Activated T-helper 1 cell treated with anti-CD3 and anti-CD28 coated beads, Interleukin-12 subunit alpha, Interleukin-12 subunit beta, Interleukin-2, Interleukin-4 antibody, amounts not matched to agents 30 ng/mL and 10 ng/mL and 1 ng/mL, durations not matched to agents 14 hours and 24 hours and 36 hours (primary cell): ENCODE data around the gene FGF10. TPM values are rescaled to one million over a fixed set of nuclear protein-coding genes. Genes with fewer than 3 reads are reported as not detected.
A peak's percentile ranks its signal among the peaks of the same experiment; 100 is the strongest.

ENCODE experiments used
- DNase-seq: peaks from one replicate; pipeline ENCODE4 v3.0.0; 2021; ENCODE audit warnings: low spot score
- H3K27ac Mint-ChIP-seq: one replicate; pipeline ENCODE4 v1.8.0; 2021; ENCODE audit warnings: mild to moderate bottlenecking, mixed read lengths
- H3K27me3 Mint-ChIP-seq: one replicate; pipeline ENCODE4 v1.8.0; 2022; ENCODE audit warnings: mild to moderate bottlenecking, moderate library complexity, mixed read lengths; ENCODE audit not compliant: insufficient read depth
- H3K36me3 Mint-ChIP-seq: one replicate; pipeline ENCODE4 v1.8.0; 2021; ENCODE audit warnings: low read depth, mixed read lengths
- H3K4me1 Mint-ChIP-seq: one replicate; pipeline ENCODE4 v1.8.0; 2021; ENCODE audit warnings: low read depth, mixed read lengths
- H3K4me3 Mint-ChIP-seq: one replicate; pipeline ENCODE4 v1.8.0; 2021; ENCODE audit warnings: mild to moderate bottlenecking, moderate library complexity, mixed read lengths
- H3K9me3 Mint-ChIP-seq: one replicate; pipeline ENCODE4 v1.8.0; 2021; ENCODE audit warnings: mixed read lengths
- intact Hi-C: fragments of 100-400 bp; cut with micrococcal nuclease; formaldehyde crosslinking; loops from one replicate; pipeline ENCODE4 v1.15.1; 2024
- total RNA-seq: library from RNA; stranded (reverse); gene quantifications from 2 replicates; pipeline ENCODE4 v1.2.3, GENCODE V29; 2022

Gene FGF10
- not detected in 2 replicates for total RNA-seq

- no peak within 1 kb of the TSS for H3K4me3 Mint-ChIP-seq
- peaks cover 46% of the 10 kb centered on the region for H3K27me3 Mint-ChIP-seq
- H3K4me1 Mint-ChIP-seq: peaks cover 9% of the 10 kb centered on the region
- intact Hi-C loops: no loop called here
- no peaks in the 10 kb centered on the region for H3K9me3 Mint-ChIP-seq
- DNase-seq: no peak
- H3K27ac Mint-ChIP-seq: no peak within 1 kb of the TSS
- no peaks in the 10 kb centered on the region for H3K36me3 Mint-ChIP-seq
These were observed at the start of gene FGF10 for GRCh38 chr5:44389090-44389822. Gene FGF10 (minus strand): TSS chr5:44389420. CDS start chr5:44388682, 738 bp downstream.

GRCh38 chr5:44426944-44427343 is 37.7 kb upstream of the FGF10 start:
- no peaks in the 10 kb centered on the region for H3K4me1 Mint-ChIP-seq
- H3K36me3 Mint-ChIP-seq: no peaks in the 10 kb centered on the region
- no peak overlapping the region for H3K4me3 Mint-ChIP-seq
- DNase-seq: no peak
- H3K9me3 Mint-ChIP-seq: peaks cover 4% of the 10 kb centered on the region
- H3K27me3 Mint-ChIP-seq: no peaks in the 10 kb centered on the region
- no peak overlapping the region for H3K27ac Mint-ChIP-seq
- intact Hi-C loops: no loop called here

GRCh38 chr5:44412286-44412685 is 23.1 kb upstream of the FGF10 start:
- Mint-ChIP-seq H3K4me1 (no peaks in the 10 kb centered on the region), H3K27me3 (no peaks in the 10 kb centered on the region)
- intact Hi-C loops: no loop called here

GRCh38 chr5:44402084-44402483 is 12.9 kb upstream of the FGF10 start:
- Mint-ChIP-seq H3K27ac (no peak overlapping the region), H3K4me3 (no peak overlapping the region), H3K27me3 (no peaks in the 10 kb centered on the region), H3K9me3 (no peaks in the 10 kb centered on the region), H3K4me1 (no peaks in the 10 kb centered on the region), H3K36me3 (no peaks in the 10 kb centered on the region)
- DNase-seq: no peak
- intact Hi-C loops: no loop called here

More at GRCh38 chr5:44412286-44412685, 23.1 kb upstream of the FGF10 start:
- H3K27ac Mint-ChIP-seq: no peak overlapping the region
- no peaks in the 10 kb centered on the region for H3K36me3 Mint-ChIP-seq
- no peak for DNase-seq
- H3K9me3 Mint-ChIP-seq: no peaks in the 10 kb centered on the region
- no peak overlapping the region for H3K4me3 Mint-ChIP-seq

GRCh38 chr5:44401611-44402010 is 12.4 kb upstream of the FGF10 start:
- no peak overlapping the region for H3K27ac Mint-ChIP-seq
- no peaks in the 10 kb centered on the region for H3K36me3 Mint-ChIP-seq
- no peak for DNase-seq
- intact Hi-C loops: no loop called here
- H3K27me3 Mint-ChIP-seq: no peaks in the 10 kb centered on the region
- no peaks in the 10 kb centered on the region for H3K4me1 Mint-ChIP-seq
- no peak overlapping the region for H3K4me3 Mint-ChIP-seq
- no peaks in the 10 kb centered on the region for H3K9me3 Mint-ChIP-seq

- intact Hi-C loops: no loop called here
- Mint-ChIP-seq H3K4me1 (no peaks in the 10 kb centered on the region), H3K4me3 (no peak overlapping the region), H3K27ac (no peak overlapping the region), H3K27me3 (no peaks in the 10 kb centered on the region), H3K9me3 (no peaks in the 10 kb centered on the region), H3K36me3 (no peaks in the 10 kb centered on the region)
- DNase-seq: no peak
These were observed 9.2 kb upstream of the FGF10 start for GRCh38 chr5:44398382-44398781.

- H3K9me3 Mint-ChIP-seq: no peaks in the 10 kb centered on the region
- H3K4me1 Mint-ChIP-seq: no peaks in the 10 kb centered on the region
- no peak overlapping the region for H3K27ac Mint-ChIP-seq
- no peak for DNase-seq
- intact Hi-C loops: no loop called here
- H3K4me3 Mint-ChIP-seq: no peak overlapping the region
- H3K36me3 Mint-ChIP-seq: no peaks in the 10 kb centered on the region
- peaks cover 4% of the 10 kb centered on the region for H3K27me3 Mint-ChIP-seq
These were observed 7.1 kb upstream of the FGF10 start for GRCh38 chr5:44396312-44396711.

GRCh38 chr5:44390351-44390750 is 1.1 kb upstream of the FGF10 start:
- Mint-ChIP-seq H3K4me3 (no peak overlapping the region), H3K36me3 (no peaks in the 10 kb centered on the region), H3K9me3 (no peaks in the 10 kb centered on the region), H3K27me3 (peaks cover 46% of the 10 kb centered on the region), H3K4me1 (peaks cover 9% of the 10 kb centered on the region), H3K27ac (peak overlapping the region; percentile 19)
- intact Hi-C loops: no loop called here
- DNase-seq: no peak

GRCh38 chr5:44389823-44390143 is 563 bp upstream of the FGF10 start:
- Mint-ChIP-seq H3K4me3 (no peak overlapping the region), H3K27me3 (peaks cover 46% of the 10 kb centered on the region), H3K4me1 (peaks cover 9% of the 10 kb centered on the region), H3K36me3 (no peaks in the 10 kb centered on the region), H3K27ac (no peak overlapping the region), H3K9me3 (no peaks in the 10 kb centered on the region)
- no peak for DNase-seq
- intact Hi-C loops: no loop called here

GRCh38 chr5:44388321-44389089 is 715 bp downstream of the FGF10 start:
- H3K36me3 Mint-ChIP-seq: no peaks in the 10 kb centered on the region
- intact Hi-C loops: no loop called here
- DNase-seq: no peak
- H3K4me1 Mint-ChIP-seq: peaks cover 9% of the 10 kb centered on the region
- no peaks in the 10 kb centered on the region for H3K9me3 Mint-ChIP-seq
- no peak overlapping the region for H3K4me3 Mint-ChIP-seq
- H3K27me3 Mint-ChIP-seq: peaks cover 46% of the 10 kb centered on the region
- H3K27ac Mint-ChIP-seq: no peak overlapping the region

- Mint-ChIP-seq H3K27me3 (peaks cover 46% of the 10 kb centered on the region), H3K36me3 (no peaks in the 10 kb centered on the region), H3K9me3 (no peaks in the 10 kb centered on the region), H3K4me1 (peaks cover 9% of the 10 kb centered on the region), H3K27ac (no peak overlapping the region), H3K4me3 (no peak overlapping the region)
- intact Hi-C loops: no loop called here
- no peak for DNase-seq
These were observed 1.3 kb downstream of the FGF10 start for GRCh38 chr5:44387921-44388320.

GRCh38 chr5:44387406-44387805 is 1.8 kb downstream of the FGF10 start:
- no peak overlapping the region for H3K27ac Mint-ChIP-seq
- H3K36me3 Mint-ChIP-seq: no peaks in the 10 kb centered on the region
- peaks cover 46% of the 10 kb centered on the region for H3K27me3 Mint-ChIP-seq
- no peaks in the 10 kb centered on the region for H3K9me3 Mint-ChIP-seq
- intact Hi-C loops: no loop called here
- H3K4me3 Mint-ChIP-seq: no peak overlapping the region
- H3K4me1 Mint-ChIP-seq: peaks cover 9% of the 10 kb centered on the region
- no peak for DNase-seq

GRCh38 chr5:44385291-44385900 is 3.8 kb downstream of the FGF10 start:
- Mint-ChIP-seq H3K4me1 (peaks cover 8% of the 10 kb centered on the region), H3K9me3 (no peaks in the 10 kb centered on the region), H3K27ac (no peak overlapping the region), H3K4me3 (no peak overlapping the region), H3K27me3 (peaks cover 35% of the 10 kb centered on the region), H3K36me3 (no peaks in the 10 kb centered on the region)
- intact Hi-C loops: no loop called here
- no peak for DNase-seq
